Cardiac fibroblast (primary cell): Measurements from ENCODE around the gene SRSF7.
"Not testable (repeated sequence)": the region's sequence is repeated elsewhere in the genome, so short reads cannot be mapped to it uniquely, and the experiment has no call there.

Experiments used
- DNase-seq, 2 donors: peaks; one replicate each; pipeline versions ENCODE4 v3.0.0 to v3.0.0-alpha.2; 2010; ENCODE audit warnings: low read depth in 2 of 2
- H3K4me3 ChIP-seq, 2 donors: replicated peaks in 1 of 2; 1 replicate in 1 of 2; 2 replicates in 1 of 2; pipeline ENCODE4 v1.5.1; 2011; ENCODE audit warnings: low read depth in 2 of 2, low read length in 2 of 2, mild to moderate bottlenecking in 2 of 2, moderate library complexity in 1 of 2
- TF ChIP-seq, protein P1 (sequence below): IDR thresholded peaks from one replicate; pipeline ENCODE4 v1.5.1; 2011; ENCODE audit warnings: low read depth, mild to moderate bottlenecking, low read length, inconsistent platforms

SRSF7 gene

DNA sequence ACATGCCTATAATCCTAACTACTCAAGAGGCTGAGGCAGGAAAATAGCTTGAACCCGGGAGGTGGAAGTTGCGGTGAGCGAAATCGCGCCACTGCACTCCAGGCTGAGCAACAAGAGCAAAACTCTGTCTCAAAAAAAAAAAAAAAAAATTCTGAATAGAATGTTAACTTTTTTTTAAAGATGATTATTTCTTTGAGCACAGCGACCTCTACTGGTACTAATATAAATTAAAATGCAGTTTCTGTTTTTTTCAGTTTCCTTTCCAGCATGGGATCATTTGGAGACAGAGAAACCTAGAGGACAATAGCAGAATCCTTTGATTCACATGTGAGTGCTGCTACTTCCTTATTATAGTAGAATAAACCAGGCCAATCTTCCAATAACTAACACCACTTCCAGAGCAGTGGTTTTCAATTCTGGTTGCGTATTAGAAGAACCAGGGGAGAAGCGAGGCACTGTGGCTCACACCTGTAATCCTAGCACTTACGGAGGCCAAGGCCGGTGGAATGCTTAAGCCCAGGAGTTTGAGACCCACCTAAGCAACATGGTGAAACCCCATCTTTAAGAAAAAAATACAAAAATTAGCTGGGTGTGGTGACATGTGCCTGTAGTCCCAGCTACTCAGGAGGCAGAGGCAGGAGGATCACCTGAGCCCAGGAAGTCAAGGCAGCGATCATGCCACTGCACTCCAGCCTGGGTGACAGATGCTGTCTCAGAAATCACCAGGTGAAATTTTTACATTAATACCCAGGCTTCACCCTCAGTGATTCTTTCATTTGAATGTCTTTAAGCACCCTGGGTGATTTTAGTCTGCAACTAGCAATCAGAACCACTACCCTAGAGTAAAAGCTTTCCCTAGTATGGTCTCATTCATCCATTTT lies 10.1 kb downstream of the SRSF7 start:
- no peak overlapping the region for H3K4me3 ChIP-seq
- TF ChIP-seq, protein P1, sequence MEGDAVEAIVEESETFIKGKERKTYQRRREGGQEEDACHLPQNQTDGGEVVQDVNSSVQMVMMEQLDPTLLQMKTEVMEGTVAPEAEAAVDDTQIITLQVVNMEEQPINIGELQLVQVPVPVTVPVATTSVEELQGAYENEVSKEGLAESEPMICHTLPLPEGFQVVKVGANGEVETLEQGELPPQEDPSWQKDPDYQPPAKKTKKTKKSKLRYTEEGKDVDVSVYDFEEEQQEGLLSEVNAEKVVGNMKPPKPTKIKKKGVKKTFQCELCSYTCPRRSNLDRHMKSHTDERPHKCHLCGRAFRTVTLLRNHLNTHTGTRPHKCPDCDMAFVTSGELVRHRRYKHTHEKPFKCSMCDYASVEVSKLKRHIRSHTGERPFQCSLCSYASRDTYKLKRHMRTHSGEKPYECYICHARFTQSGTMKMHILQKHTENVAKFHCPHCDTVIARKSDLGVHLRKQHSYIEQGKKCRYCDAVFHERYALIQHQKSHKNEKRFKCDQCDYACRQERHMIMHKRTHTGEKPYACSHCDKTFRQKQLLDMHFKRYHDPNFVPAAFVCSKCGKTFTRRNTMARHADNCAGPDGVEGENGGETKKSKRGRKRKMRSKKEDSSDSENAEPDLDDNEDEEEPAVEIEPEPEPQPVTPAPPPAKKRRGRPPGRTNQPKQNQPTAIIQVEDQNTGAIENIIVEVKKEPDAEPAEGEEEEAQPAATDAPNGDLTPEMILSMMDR: peak; percentile 33
- DNase-seq: peak; percentile 63 to 72

DNA sequence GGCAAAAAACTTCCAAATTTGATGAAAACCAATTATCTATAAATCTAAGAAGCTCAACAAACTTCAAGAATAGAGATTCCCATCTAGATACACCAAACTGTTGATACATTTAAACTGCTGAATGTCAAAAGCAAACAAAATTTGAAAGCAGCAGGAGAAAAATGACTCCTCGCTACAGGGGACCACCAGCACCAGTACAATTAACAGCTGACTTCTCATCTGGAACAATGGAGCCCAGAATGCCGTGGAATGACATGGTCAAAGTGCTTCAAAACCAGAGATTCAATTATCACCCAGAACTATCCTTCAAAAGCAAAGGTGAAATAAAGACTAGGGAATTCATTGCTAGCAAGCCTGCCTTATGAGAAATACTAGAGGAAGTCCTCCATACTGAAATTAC lies 11.6 kb downstream of the SRSF7 start:
- no peak overlapping the region for H3K4me3 ChIP-seq
- DNase-seq: no peak
- TF ChIP-seq, protein P1: no peak

- no peak for DNase-seq
- TF ChIP-seq, protein P1: no peak
- no peak overlapping the region for H3K4me3 ChIP-seq
These were observed 13.2 kb downstream of the SRSF7 start for GRCh38 chr2:38737925-38738324.

GRCh38 chr2:38737000-38737698 lies 14.0 kb downstream of the SRSF7 start:
- not testable (repeated sequence) for DNase-seq, H3K4me3 ChIP-seq

DNA sequence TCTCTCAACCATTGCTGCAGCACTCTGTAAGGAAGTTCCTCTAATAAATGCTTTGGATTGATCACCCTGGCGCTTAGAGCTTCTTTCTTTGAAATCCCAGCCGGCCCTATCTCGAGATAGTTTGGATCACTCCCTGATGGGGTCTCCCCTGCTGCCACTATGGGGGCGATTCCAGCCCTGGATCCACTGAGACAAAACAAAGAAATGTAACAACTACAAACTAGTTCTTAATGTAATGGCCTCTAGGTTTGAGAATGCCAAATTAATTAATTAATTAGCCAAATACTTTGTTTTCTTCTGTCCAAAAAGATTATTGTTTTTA lies 15.2 kb downstream of the SRSF7 start:
- H3K4me3 ChIP-seq: no peak overlapping the region
- no peak for DNase-seq
- TF ChIP-seq, protein P1: no peak

DNA sequence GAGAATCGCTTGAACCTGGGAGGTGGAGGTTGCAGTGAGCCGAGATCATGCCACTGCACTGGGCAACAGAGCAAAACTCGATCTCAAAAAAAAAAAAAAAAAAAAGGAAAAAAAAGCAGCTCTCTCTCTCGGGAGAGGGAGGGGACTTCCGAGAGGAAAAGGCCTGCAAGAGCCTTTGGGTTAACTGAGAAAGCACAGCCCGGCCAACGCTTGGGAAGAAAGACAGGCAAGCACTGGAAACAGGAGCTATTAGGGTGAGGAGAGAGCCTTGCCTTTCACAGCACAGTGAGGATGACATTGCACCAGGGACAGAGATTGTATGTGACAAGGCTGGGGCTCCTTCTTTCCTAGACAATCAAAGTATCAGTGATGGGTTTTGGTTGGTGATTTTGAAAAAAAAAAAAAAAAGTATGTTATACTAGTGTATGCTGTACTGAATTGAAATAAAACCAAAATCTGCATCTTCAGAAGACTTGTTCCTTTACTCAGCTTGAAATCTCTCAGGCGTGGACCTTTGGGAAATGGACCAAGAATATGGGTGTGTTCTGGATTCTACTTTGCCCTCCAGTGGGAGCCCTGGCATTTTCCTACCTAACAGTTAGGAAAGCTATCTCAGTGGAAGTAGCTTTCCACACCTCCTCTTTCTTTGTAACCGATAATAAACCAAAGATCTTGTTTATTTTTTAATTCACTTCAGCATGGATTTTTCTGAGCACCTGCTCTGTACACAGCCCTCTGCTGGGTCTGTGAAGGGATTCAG lies 16.7 kb downstream of the SRSF7 start:
- DNase-seq: no peak
- H3K4me3 ChIP-seq: no peak overlapping the region
- TF ChIP-seq, protein P1: no peak
